ENCODE data around the gene ING5.

GRCh38 chr2:241769819-241770184, 68.0 kb downstream of the ING5 start:
- TF ChIP-seq TCF7L2 (IDR thresholded peaks at IDR 0.05; ENCODE audit: low read depth, low read length) (no peak), CTCF (IDR thresholded peaks at IDR 0.05) (no peak), POLR2AphosphoS5 (IDR thresholded peaks at IDR 0.05; ENCODE audit: low read depth, low read length) (no peak)

All from Panc1 (cell line).